ENCODE measurements around the gene KIF3A. TPM values are rescaled to one million over a fixed set of nuclear protein-coding genes. Genes with fewer than 3 reads are reported as not detected.

The KIF3A gene
- total RNA-seq, 1 donor from 2014 or later = 27.4 TPM

DNA sequence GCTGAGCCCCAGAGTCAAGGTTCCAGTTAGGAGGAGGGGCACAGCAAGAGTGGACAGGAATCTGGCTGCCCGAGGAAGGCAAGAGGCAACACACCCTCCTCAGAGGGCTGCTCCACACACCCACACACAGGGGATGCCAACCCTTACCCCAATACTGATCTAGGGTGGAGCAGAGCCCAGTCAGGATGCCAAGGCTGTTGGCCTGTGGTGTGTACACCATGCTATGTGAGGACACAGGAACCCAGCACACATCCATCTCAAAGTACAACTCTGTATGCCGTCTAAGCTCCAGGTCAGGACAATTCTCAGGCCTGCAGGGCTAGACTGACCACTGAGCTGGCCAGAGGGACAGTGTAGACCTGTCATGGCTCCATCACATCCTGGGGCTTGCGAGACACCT lies 37.1 kb upstream of the KIF3A start:
- Mint-ChIP-seq H3K4me1 (peaks cover 34% of the 10 kb centered on the region), H3K27me3 (ENCODE audit: low read depth) (peaks cover 3% of the 10 kb centered on the region), H3K9me3 (no peaks in the 10 kb centered on the region), H3K36me3 (no peaks in the 10 kb centered on the region), H3K4me3 (no peak overlapping the region), H3K27ac (no peak overlapping the region)
- no peak for DNase-seq (ENCODE audit: low spot score in 2 of 2, unreplicated experiment in 2 of 2)
- TF ChIP-seq, protein P1, sequence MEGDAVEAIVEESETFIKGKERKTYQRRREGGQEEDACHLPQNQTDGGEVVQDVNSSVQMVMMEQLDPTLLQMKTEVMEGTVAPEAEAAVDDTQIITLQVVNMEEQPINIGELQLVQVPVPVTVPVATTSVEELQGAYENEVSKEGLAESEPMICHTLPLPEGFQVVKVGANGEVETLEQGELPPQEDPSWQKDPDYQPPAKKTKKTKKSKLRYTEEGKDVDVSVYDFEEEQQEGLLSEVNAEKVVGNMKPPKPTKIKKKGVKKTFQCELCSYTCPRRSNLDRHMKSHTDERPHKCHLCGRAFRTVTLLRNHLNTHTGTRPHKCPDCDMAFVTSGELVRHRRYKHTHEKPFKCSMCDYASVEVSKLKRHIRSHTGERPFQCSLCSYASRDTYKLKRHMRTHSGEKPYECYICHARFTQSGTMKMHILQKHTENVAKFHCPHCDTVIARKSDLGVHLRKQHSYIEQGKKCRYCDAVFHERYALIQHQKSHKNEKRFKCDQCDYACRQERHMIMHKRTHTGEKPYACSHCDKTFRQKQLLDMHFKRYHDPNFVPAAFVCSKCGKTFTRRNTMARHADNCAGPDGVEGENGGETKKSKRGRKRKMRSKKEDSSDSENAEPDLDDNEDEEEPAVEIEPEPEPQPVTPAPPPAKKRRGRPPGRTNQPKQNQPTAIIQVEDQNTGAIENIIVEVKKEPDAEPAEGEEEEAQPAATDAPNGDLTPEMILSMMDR (IDR thresholded peaks at IDR 0.05; ENCODE audit: unreplicated experiment) = no peak

DNA sequence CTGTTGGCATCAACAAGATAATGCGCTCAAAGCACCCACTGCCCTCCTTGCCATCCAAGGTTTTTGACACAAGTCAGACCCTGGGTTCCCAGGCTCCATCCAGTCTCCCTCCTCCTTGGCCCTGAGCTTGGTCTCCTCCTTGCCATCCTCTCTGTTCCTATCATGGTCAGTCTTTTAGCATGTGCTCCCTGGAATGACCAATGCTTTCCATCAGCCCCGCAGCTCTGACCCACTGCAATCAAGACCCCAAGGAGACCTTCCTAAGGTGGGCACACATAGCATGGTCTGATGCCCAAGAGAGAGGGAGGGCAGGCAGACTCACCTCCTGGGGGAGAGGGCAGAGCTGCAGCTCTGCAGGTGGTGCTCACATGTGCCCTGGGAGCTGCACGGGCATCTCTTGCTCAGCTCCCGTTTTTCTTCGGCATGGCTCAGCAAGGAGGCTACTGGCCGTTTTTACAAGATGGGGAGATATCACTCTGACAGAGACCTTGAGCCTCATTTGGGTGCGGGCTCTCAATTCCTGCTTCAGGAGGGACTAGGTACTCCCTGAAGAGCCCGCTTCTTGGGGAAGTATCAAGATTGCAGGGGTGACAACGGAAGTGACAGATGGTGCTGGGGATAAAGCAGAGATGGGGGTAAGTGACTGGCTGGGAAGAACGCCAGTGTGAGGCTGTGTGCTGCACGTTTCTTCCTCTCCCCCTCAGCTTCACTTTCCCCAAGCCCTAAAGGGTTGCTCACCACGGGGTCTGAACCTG lies 36.4 kb upstream of the KIF3A start:
- Mint-ChIP-seq H3K9me3 (no peaks in the 10 kb centered on the region), H3K36me3 (no peaks in the 10 kb centered on the region), H3K27me3 (ENCODE audit: low read depth) (peaks cover under 1% of the 10 kb centered on the region), H3K4me3 (no peak overlapping the region), H3K4me1 (peaks cover 34% of the 10 kb centered on the region), H3K27ac (no peak overlapping the region)
- DNase-seq (ENCODE audit: low spot score in 2 of 2, unreplicated experiment in 2 of 2) = no peak
- TF ChIP-seq, protein P1 (IDR thresholded peaks at IDR 0.05; ENCODE audit: unreplicated experiment) = no peak

DNA sequence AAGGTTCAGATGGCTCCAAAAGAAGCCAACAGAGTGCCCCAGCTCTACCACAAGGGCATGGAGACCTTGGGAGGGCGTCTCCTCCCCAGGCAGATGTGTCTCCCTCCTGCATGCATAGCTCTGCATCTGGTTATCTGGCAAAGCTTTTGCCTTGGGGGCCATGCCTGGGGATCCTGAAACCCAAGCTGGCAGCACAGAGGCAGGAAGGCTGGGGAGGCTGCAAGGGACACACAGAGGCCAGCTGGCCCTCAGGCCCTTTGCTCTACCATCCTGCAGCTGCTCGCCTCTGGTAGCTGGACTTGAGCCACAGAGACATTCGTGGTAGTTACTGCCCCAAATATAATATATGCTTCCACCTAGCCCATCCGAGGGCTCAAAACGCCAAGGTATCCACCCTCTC lies 35.8 kb upstream of the KIF3A start:
- DNase-seq (ENCODE audit: low spot score in 2 of 2, unreplicated experiment in 2 of 2) = no peak
- Mint-ChIP-seq H3K9me3 (no peaks in the 10 kb centered on the region), H3K4me1 (peaks cover 32% of the 10 kb centered on the region), H3K27ac (no peak overlapping the region), H3K4me3 (no peak overlapping the region), H3K36me3 (no peaks in the 10 kb centered on the region), H3K27me3 (ENCODE audit: low read depth) (no peaks in the 10 kb centered on the region)
- TF ChIP-seq, protein P1 (IDR thresholded peaks at IDR 0.05; ENCODE audit: unreplicated experiment) = no peak

DNA sequence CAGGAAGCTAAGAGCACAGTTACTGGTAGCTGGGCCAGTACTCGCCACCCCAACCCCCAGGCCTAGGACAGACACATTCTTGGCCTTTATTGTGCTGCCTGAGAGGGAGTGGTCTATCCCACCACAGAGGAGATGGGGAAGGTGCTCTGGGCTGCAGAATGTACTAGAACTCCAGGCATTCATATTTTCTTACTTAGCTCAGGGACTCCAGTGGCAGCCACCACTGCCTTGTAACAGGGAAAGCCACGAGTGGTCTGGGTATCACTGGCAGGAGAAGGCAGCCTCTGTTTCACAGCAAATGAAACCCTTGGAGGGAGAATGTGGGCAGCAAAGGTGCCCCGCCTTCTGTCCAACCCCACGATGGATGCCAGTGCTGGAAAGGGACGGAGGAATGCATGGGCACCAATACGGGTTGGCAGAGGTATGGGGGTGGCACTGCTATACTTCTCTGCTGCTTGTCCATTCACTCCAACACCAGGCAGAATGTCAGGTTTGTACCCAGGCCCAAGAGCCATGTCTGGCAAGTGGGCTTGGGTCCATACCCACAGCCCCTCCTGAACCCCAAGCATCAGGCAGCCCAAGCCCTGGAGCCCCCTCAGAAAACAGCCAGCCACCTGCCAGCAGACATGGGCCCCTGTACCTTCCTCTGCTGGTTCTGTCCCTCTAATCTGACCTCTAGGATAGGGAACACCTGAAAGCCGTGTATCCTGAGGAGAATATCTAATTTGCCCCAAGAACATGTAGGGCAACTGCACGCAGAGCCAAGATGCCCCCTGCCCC lies 35.1 kb upstream of the KIF3A start:
- no peaks in the 10 kb centered on the region for H3K36me3 Mint-ChIP-seq
- TF ChIP-seq, protein P1 (IDR thresholded peaks at IDR 0.05; ENCODE audit: unreplicated experiment) = no peak
- no peaks in the 10 kb centered on the region for H3K9me3 Mint-ChIP-seq
- no peak for DNase-seq (ENCODE audit: low spot score in 2 of 2, unreplicated experiment in 2 of 2)
- H3K4me1 Mint-ChIP-seq = peaks cover 30% of the 10 kb centered on the region
- H3K4me3 Mint-ChIP-seq = no peak overlapping the region
- no peaks in the 10 kb centered on the region for H3K27me3 Mint-ChIP-seq (ENCODE audit: low read depth)
- peak overlapping the region; percentile 39 for H3K27ac Mint-ChIP-seq

DNA sequence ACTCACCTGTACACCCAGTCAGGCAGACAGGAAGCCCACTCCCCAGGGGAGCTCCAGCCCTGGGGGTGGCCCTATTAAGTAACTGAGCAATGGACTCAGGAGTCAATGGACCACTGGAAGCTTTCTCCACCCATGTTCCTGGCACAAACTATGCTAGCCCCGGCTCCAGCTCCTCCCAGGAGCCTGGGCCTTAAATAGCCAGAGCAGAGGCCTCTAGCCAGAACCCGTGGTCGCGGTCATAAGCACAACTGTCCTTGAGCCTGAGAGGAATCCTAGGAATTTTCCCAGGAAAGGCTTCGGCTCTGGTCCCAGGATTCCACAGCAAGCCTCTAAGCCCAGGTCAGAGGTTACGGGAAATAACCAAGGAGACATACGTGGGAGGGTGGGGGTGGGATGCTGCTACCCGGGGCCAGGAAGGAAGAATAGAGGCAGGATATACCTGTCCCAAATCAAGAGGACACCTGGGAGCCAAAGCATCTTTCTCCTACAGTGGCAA lies 34.2 kb upstream of the KIF3A start:
- TF ChIP-seq, protein P1 (IDR thresholded peaks at IDR 0.05; ENCODE audit: unreplicated experiment) = no peak
- Mint-ChIP-seq H3K27ac (no peak overlapping the region), H3K4me3 (no peak overlapping the region), H3K36me3 (no peaks in the 10 kb centered on the region), H3K27me3 (ENCODE audit: low read depth) (no peaks in the 10 kb centered on the region), H3K4me1 (peaks cover 30% of the 10 kb centered on the region), H3K9me3 (no peaks in the 10 kb centered on the region)
- DNase-seq (ENCODE audit: low spot score in 2 of 2, unreplicated experiment in 2 of 2) = no peak
